Activated T-helper 1 cell treated with anti-CD3 and anti-CD28 coated beads, Interleukin-2, amount 50 U/mL, for 16 hours (primary cell): ENCODE results near the gene ARID4B.
"Not testable (repeated sequence)": the region's sequence is repeated elsewhere in the genome, so short reads cannot be mapped to it uniquely, and the experiment has no call there.

Experiments used
- DNase-seq, 2 donors: peaks; one replicate each; pipeline ENCODE4 v3.0.0-alpha.2; 2020; ENCODE audit warnings: low read depth in 1 of 2, low spot score in 1 of 2

ARID4B gene

GRCh38 chr1:235330918-235331285 lies 2.9 kb upstream of the ARID4B start:
- no peak for DNase-seq

GRCh38 chr1:235329139-235329902 lies 1.3 kb upstream of the ARID4B start:
- peak; percentile 10 to 30 for DNase-seq

GRCh38 chr1:235328271-235329138 lies 526 bp upstream of the ARID4B start, which contains the start of gene GGPS1:
TSS of gene GGPS1 (plus strand) at chr1:235328570. CDS start at chr1:235335265, 6,695 bp downstream.
- DNase-seq: peak; percentile 97 to 98

DNA sequence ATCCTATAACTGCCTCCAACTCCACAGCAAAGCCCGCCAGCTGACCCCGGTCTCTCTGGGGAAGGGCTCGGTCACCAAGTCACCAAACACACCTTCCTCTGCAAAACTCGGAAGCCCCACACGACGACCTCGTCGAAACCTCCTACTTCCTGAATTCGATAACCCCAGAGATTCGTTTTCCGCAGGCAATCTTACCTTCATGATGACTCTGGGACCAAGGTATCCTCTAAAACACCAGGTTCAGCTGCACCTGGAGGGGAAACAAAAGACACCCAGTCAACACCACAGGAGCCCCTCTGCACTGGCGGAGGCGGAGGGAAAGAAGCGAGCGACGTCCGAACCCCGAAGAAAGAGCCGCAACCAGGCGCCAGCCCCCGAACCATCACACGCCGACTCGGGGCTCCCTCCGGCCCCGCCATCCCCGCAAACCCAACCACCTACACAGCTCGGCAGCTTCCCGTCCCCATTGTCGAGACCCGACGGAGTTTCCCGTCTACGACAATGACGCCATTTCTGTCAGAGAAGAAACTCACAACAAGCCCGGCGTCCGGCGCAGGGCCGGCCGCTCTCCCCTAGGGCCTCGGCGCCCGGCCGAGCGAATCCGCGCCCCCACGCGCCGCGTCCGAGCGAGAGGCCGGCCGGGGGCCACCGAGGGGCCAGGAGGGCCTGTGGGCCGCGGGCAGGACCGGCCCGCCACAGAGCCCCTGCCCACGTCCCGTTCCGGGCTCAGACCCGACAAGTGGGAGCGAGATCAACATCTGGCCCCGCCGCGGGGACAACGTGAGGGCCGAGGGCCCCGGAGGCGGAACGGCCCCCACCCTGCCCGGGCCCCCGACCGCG lies 1.0 kb downstream of the ARID4B start:
- DNase-seq: peak; percentile 32 to 53

- DNase-seq: no peak
Observed at GRCh38 chr1:235325854-235326253, 2.1 kb downstream of the ARID4B start.

- DNase-seq: no peak
Observed at GRCh38 chr1:235325139-235325538, 2.8 kb downstream of the ARID4B start.

- no peak for DNase-seq
Observed at GRCh38 chr1:235324296-235324695, 3.7 kb downstream of the ARID4B start.

DNA sequence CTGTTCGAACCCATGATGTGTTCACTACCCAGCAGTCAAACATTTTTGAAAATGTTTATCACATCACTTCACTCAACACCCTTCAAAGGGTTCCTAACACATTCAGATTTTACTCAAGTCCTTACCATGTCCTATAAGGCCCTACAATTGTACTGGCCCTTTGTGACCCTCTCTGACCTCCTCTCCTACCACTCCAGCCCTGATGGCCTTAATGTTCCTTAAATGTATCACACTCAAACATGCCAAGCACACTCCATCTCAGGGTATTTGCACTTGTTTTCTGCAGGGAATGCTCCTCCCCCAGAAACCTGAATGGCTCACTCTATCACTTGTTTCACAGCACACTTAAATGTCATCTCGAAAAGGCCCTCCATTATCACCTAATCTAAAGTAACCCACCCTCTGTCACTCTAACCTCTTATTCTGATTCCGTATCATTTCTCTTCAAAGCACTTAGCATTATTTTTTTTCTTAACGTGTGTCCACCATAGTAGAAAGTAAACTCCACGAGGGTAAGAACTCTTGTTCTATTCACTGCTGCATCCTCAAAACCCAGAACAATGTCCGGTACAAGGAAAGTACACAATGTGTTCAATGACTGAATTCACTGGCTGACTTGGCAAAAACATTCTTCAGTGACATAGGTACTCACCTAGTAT lies 7.3 kb downstream of the ARID4B start:
- no peak for DNase-seq

DNA sequence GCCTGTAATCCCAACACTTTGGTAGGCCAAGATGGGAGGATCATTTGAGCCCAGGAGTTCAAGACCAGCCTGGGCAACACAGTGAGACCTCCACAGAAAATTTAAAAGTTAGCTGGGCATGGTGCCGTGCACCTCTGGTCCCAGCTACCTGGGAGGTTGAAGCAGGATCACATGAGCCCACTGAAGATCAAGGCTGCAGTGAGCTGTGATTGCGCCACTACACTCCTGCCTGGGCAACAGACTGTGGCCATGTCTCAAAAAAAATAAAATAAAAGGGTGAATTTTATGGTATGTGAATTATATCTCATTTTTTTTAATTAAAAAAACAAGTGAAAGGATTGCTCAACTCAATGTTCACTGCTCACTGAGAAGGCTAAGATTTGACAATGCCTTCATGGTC lies 8.7 kb downstream of the ARID4B start:
- no peak for DNase-seq

DNA sequence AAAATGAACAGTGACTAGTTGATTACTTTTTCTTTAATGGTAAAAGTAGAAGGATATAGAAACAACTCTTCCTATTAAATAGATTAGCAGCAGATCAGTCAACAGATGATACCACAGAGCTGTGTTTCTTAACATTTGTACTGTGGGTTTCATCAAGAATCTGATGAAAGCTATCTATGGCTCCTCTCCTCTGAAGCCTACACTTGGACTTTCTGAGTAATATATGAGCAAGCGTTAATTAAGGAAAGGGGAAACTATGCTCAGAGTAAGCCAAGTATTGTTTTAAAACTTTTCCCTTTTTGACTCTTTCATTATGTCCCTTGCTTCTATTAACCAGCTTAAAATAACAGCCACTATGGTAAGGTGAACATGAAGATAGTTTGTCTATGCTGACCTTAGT lies 10.8 kb downstream of the ARID4B start:
- DNase-seq: no peak

- DNase-seq: no peak
Observed at GRCh38 chr1:235315735-235316134, 12.2 kb downstream of the ARID4B start.

DNA sequence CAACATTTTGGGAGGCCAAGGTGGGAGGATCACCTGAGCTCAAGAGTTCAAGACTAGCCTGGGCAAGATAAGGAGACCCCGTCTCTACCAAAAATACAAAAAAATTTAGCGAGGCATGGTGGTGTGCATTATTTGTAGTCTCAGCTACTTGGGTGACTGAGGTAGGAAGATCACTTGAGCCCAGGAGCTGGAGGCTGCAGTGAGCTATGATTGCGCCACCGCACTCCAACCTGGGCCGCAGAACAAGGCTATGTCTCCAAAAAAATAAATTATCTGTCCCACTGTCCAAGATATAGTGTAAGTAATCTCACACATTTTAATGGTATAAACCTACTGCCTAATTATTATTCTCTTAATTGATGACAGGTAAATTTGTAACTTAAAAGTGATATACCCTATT lies 12.8 kb downstream of the ARID4B start:
- DNase-seq: no peak

DNA sequence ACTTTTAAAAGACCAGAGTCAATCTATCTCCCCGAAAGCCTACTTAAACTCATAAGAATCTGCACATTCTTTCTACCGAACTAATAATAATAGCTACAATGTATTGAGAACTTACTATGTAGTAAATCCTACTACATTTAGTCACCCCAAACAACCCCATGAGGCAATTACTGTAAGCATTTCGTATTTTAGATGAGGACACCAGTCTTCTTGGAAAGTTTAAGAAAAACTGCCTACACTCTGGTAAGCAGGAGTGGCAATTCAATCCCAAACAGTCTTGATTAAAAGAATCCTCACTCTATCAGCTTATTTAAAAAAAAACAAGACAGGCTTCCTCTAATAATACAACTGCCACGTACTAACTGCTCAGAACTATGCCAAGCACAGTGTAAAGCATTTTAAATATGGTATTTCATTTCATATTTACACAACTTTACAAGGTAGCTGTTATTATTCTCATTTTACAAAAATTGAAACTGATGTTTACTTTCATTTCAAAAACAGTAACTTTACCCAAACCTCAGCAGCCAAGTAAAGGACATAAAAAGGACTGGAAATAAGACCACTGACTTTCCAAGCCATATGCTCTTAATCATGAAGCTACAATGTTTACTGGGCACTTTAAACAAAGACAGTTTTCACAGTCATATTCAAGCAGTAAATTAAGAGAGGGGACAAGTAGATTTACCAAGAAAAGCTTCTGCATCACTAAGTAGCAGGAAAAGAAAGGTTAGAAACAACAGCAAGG lies 13.9 kb downstream of the ARID4B start:
- DNase-seq: no peak

- no peak for DNase-seq
Observed at GRCh38 chr1:235313262-235313661, 14.7 kb downstream of the ARID4B start.

DNA sequence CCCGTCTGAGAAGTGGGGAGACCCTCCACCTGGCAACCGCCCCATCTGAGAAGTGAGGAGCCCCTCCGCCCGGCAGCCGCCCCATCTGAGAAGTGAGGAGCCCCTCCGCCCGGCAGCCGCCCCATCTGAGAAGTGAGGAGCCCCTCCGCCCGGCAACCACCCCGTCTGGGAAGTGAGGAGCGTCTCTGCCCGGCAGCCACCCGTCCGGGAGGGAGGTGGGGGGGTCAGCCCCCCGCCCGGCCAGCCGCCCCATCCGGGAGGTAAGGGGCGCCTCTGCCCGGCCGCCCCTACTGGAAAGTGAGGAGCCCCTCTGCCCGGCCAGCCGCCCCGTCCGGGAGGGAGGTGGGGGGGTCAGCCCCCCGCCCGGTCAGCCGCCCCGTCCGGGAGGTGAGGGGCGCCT lies 18.8 kb downstream of the ARID4B start:
- not testable (repeated sequence) for DNase-seq

GRCh38 chr1:235307158-235308124 lies 20.5 kb downstream of the ARID4B start:
- no peak for DNase-seq

DNA sequence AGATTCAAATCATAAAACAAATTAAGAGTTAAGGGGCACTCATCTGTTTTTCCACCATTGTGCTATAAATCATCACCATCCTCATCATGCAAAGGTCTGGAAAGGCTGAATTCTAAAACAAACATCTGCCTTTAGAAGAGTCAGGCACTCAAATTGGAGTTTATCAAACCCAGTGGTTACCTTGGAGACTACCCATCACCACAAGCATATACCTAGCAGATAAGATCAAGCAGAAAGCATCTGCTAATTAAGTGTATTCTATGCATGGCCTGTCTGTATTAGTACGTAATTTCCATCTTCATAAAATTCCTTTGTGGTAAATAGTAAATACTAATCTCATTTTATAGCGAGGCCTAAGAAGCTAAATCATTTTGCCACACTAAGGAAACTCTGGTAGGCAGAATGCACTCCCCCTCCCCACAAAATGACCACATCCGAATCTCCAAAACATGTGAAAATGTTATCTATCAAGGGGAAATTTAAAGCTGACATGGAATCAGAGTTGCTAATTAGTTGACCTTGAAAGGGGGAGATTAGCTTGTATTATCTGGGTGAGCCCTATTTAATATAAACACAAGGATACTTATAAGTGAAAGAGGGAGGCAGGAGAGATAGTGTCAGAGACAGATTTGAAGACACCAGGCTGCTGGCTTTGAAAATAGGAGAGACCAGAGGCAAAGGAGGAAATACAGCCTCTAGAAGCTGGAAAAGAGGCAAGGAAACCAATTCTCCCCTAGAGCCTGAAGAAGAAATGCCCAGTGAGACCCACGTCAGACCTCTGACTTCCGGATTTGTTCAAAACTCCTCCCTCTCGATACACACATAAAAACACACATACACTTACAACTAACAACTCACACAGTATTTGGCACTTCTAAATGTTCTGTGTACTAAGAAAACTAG lies 23.2 kb downstream of the ARID4B start:
- peak in 1 of 2 donors; percentile 12 for DNase-seq

DNA sequence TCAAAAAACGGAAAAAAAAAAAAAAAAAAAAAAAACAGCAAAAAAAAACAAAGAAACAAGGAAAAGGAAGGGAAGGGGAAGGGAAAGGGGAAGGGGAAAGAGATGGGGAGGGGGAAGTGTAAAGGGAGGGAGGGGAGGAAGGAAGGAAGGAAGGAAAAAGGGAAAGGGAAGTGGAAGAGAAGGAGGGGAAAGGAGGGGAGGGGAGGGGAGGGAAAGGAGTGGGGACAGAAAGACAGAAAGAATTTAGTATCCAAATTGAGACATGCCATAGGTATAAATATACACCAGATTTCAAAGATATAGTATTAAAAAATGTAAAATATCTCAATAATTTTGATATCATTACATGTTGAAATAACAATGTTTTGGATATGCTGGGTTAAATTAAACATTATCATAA lies 25.8 kb downstream of the ARID4B start:
- DNase-seq: no peak
